ENCODE results near the gene APMAP. TPM values are rescaled to one million over a fixed set of nuclear protein-coding genes. Genes with fewer than 3 reads are reported as not detected.

Gene APMAP
- total and polyA plus RNA-seq, 9 donors: 23.5 to 103 (median 45.8) TPM

DNA sequence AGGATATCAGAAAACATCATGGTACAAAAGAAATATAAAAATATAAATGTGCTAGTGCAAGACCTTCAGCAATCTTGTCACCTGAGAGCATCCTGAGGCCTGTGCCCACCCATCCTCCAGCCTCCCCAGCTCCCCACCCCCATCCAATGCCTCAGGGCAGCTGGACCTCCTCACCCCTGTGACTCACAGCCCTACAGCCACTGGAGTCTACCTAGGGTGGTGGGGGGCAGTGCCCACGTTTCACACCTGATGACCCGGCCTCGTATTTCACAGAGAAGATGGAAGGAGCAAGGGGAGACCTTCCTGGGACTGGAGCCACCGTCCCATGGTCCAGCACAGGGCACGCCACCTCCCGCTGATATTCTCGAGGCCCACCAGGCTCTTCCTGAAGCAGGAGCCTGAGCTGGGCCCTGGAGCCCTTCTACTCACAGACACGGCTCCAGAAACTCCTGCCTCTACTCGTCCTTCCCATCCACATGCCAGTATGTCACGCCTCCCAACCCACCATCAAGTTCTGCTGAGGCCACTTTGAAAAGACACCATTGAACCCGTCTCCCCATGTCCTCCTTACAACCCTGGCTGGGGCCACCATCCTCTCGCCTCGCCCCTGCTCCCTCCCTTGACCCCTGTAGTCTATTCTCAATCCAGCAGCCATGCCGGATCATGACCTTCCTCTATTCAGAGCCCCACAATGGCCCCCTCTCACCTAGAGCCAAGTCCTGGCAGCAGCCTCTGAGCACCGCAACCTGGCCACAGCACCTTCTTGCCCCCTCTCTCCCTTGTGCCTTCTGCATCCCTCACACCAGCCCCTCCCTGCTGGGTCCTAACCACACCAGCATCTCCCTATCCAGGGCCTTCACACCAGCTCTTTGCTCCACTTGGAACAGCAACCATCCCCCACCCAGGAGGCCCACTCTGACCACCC lies 13.3 kb downstream of the APMAP start:
- intact Hi-C loops (cut with DNase I): no loop called here
- no peak for TF ChIP-seq EP300 (IDR thresholded peaks at IDR 0.05)
- TF ChIP-seq, protein P1, sequence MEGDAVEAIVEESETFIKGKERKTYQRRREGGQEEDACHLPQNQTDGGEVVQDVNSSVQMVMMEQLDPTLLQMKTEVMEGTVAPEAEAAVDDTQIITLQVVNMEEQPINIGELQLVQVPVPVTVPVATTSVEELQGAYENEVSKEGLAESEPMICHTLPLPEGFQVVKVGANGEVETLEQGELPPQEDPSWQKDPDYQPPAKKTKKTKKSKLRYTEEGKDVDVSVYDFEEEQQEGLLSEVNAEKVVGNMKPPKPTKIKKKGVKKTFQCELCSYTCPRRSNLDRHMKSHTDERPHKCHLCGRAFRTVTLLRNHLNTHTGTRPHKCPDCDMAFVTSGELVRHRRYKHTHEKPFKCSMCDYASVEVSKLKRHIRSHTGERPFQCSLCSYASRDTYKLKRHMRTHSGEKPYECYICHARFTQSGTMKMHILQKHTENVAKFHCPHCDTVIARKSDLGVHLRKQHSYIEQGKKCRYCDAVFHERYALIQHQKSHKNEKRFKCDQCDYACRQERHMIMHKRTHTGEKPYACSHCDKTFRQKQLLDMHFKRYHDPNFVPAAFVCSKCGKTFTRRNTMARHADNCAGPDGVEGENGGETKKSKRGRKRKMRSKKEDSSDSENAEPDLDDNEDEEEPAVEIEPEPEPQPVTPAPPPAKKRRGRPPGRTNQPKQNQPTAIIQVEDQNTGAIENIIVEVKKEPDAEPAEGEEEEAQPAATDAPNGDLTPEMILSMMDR (IDR thresholded peaks at IDR 0.05): no peak
- TF ChIP-seq POLR2A (IDR thresholded peaks at IDR 0.05): no peak
- no peaks in the 10 kb centered on the region for H3K4me1 ChIP-seq (ENCODE audit: insufficient read depth)
- 94 to 96% (median 96%) methylated on average over 15 of the region's 15 CpGs for WGBS, 3 donors
- no peak overlapping the region for H3K27ac ChIP-seq
- H3K27me3 ChIP-seq: no peaks in the 10 kb centered on the region
- no peak for DNase-seq
- no peaks in the 10 kb centered on the region for H3K36me3 ChIP-seq
- no peak overlapping the region for H3K4me3 ChIP-seq
- H3K9me3 ChIP-seq: no peaks in the 10 kb centered on the region

DNA sequence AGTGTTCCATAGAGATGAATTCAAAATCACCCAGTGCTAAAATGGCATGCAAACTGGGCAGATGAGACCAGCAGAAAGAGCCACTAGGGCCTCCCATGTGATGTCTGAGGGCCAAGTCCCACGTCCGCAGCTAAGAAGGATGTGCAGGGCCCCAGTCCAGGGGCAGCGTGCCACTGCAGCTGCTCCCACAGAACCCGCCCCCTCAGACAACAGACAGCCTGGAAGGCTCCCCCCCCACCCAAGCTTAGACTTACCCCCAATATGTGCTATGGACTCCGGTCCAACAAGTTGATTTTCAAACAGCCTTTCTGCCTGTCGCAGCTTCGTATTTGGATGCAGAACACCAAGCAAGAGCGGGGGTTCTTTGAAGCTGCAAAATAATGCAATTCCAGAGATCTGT lies 14.0 kb downstream of the APMAP start:
- H3K9me3 ChIP-seq: no peaks in the 10 kb centered on the region
- WGBS, 3 donors: 71 to 84% (median 77%) methylated on average over 8 of the region's 8 CpGs
- no peak overlapping the region for H3K4me3 ChIP-seq
- H3K27ac ChIP-seq: no peak overlapping the region
- intact Hi-C loops (cut with DNase I): no loop called here
- H3K4me1 ChIP-seq (ENCODE audit: insufficient read depth): no peaks in the 10 kb centered on the region
- no peak for TF ChIP-seq EP300 (IDR thresholded peaks at IDR 0.05)
- DNase-seq: no peak
- no peaks in the 10 kb centered on the region for H3K27me3 ChIP-seq
- H3K36me3 ChIP-seq: no peaks in the 10 kb centered on the region

DNA sequence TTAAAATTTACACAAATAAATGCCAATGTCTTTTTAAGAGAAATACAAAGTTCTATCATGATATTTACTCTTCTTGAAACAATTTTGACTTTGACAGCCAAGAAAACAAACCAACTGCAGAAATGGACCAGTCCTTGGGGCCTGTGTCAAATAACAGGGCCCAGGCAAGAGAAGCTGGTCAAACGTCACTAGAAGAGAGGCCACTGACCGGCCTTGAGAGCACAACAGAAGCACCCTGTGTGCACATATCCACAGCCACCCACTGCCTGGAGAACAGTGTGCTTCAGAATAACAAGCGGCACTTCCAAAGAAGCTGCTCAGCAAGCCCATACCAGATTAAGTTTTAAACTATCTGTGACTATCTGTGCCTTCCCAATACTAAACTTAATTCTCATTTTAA lies 14.8 kb downstream of the APMAP start:
- Histone ChIP-seq H3K4me1 (ENCODE audit: insufficient read depth) (no peaks in the 10 kb centered on the region), H3K27ac (no peak overlapping the region), H3K9me3 (no peaks in the 10 kb centered on the region), H3K36me3 (no peaks in the 10 kb centered on the region), H3K4me3 (no peak overlapping the region), H3K27me3 (no peaks in the 10 kb centered on the region)
- no peak for DNase-seq
- TF ChIP-seq, protein P1 (IDR thresholded peaks at IDR 0.05): no peak
- TF ChIP-seq EP300 (IDR thresholded peaks at IDR 0.05) (no peak), POLR2A (IDR thresholded peaks at IDR 0.05) (no peak)
- intact Hi-C loops (cut with DNase I): no loop called here
- 72 to 81% (median 80%) methylated on average over 3 of the region's 3 CpGs for WGBS, 3 donors

DNA sequence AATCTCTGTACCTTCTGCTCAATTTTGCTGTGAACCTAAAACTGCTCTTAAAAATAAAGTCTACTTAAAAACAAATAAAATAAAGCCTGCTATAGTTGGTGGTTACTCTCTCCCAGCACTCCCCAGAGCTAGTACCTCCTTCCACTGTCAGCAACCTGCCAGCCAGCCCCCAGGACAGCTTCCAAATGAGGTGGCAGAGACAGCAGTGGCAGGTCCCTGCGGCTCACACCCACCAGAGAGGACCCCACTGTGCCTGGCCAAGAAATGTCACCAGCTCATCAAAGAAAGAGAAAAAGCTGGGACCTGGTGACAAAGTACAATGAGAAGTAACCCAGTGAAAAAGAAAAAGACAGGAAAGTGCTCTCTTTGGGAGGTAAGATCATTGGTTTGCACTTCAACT lies 15.2 kb downstream of the APMAP start:
- H3K4me1 ChIP-seq (ENCODE audit: insufficient read depth): no peaks in the 10 kb centered on the region
- no peaks in the 10 kb centered on the region for H3K27me3 ChIP-seq
- TF ChIP-seq POLR2A (IDR thresholded peaks at IDR 0.05) (no peak), EP300 (IDR thresholded peaks at IDR 0.05) (no peak)
- TF ChIP-seq, protein P1 (IDR thresholded peaks at IDR 0.05): no peak
- H3K27ac ChIP-seq: no peak overlapping the region
- no peak overlapping the region for H3K4me3 ChIP-seq
- 92 to 97% (median 93%) methylated on average over 1 of the region's 1 CpG for WGBS, 3 donors
- no peak for DNase-seq
- H3K9me3 ChIP-seq: no peaks in the 10 kb centered on the region
- no peaks in the 10 kb centered on the region for H3K36me3 ChIP-seq
- intact Hi-C loops (cut with DNase I): no loop called here

DNA sequence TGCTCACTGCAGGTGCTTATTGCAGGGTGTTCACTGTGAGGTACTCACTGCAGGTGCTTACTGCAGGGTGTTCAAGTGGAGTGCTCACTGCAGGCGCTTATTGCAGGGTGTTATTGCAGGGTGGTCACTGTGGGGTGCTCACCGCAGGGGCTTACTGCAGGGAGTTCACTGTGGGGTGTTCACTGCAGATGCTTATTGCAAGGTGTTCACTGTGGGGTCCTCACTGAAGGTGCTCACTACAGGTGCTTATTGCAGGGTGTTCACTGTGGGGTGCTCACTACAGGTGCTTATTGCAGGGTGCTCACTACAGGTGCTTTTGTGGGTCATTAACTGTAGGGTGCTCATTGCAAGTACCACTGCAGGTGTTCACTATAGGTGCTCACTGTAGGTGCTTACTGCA lies 20.2 kb downstream of the APMAP start:
- no peaks in the 10 kb centered on the region for H3K36me3 ChIP-seq

More for the DNA sequence above, 20.2 kb downstream of the APMAP start:
- intact Hi-C loops (cut with DNase I): loop anchor here in 1 of 4 donors (5.0 kb wide), 1 partner anchor 180 kb away; no protein-coding TSS in a partner anchor
- WGBS, 3 donors: 92 to 98% (median 93%) methylated on average over 2 of the region's 2 CpGs
- Histone ChIP-seq H3K27me3 (no peaks in the 10 kb centered on the region), H3K27ac (no peak overlapping the region), H3K9me3 (no peaks in the 10 kb centered on the region), H3K4me3 (no peak overlapping the region), H3K4me1 (ENCODE audit: insufficient read depth) (no peaks in the 10 kb centered on the region)
- no peak for DNase-seq
- TF ChIP-seq EP300 (IDR thresholded peaks at IDR 0.05): no peak
- TF ChIP-seq, protein P1 (IDR thresholded peaks at IDR 0.05): no peak
- TF ChIP-seq POLR2A (IDR thresholded peaks at IDR 0.05): no peak

Measured in ovary (tissue), 9 donors.